H1 (cell line): ENCODE measurements around the gene MIOX. TPM values are rescaled to one million over a fixed set of nuclear protein-coding genes. Genes with fewer than 3 reads are reported as not detected.

ENCODE experiments used
- CTCF ChIA-PET: fragments of 300-600 bp; sonication (Branson Sonifier 250); formaldehyde crosslinking; loops from one replicate; lab custom pipeline; 2021; ENCODE audit not compliant: partially characterized antibody; lab: Charles Lee
- POLR2A ChIA-PET: fragments of 300-600 bp; sonication (Branson Sonifier 250); formaldehyde crosslinking; loops from one replicate; lab custom pipeline; 2021; ENCODE audit warnings: inconsistent platforms; ENCODE audit not compliant: partially characterized antibody; lab: Charles Lee
- DNase-seq, 2 experiments: peaks; one replicate each; pipeline versions ENCODE4 v3.0.0 to v3.0.0-alpha.2; 2010 to 2022; ENCODE audit warnings: low spot score in 2 of 2, low read depth in 1 of 2, mixed read lengths in 1 of 2
- FAIRE-seq: peaks from 2 replicates; lab custom pipeline; 2011; peaks lifted over from hg19 to GRCh38; lab: Jason Lieb, UNC
- H2AFZ ChIP-seq: 2 replicates; pipeline ENCODE4 v1.8.1; 2012; ENCODE audit warnings: low read length, inconsistent platforms
- H2AK5ac ChIP-seq: 2 replicates; pipeline ENCODE4 v1.6.1; 2013; ENCODE audit warnings: low read depth, low read length
- H2BK120ac ChIP-seq: replicated peaks from 2 replicates; pipeline ENCODE3; 2013; ENCODE audit warnings: low read depth, low read length, inconsistent platforms
- H2BK12ac ChIP-seq: 2 replicates; pipeline ENCODE4 v1.6.1; 2013; ENCODE audit warnings: low read depth, low read length
- H2BK15ac ChIP-seq: 2 replicates; pipeline ENCODE4 v1.6.1; 2013; ENCODE audit warnings: low read length
- H2BK20ac ChIP-seq: 2 replicates; pipeline ENCODE4 v1.6.1; 2013; ENCODE audit warnings: low read length
- H2BK5ac ChIP-seq: 2 replicates; pipeline ENCODE4 v1.6.1; 2013; ENCODE audit warnings: low read depth, low read length
- H3K14ac ChIP-seq: 2 replicates; pipeline ENCODE4 v1.6.1; 2013; ENCODE audit warnings: inconsistent platforms; ENCODE audit not compliant: insufficient read length
- H3K18ac ChIP-seq: 2 replicates; pipeline ENCODE4 v1.6.1; 2013; ENCODE audit warnings: low read length; ENCODE audit errors: extremely low read depth
- H3K23ac ChIP-seq: 2 replicates; pipeline ENCODE4 v1.6.1; 2013; ENCODE audit warnings: inconsistent platforms; ENCODE audit not compliant: insufficient read length
- H3K23me2 ChIP-seq: 2 replicates; pipeline ENCODE4 v1.6.1; 2013; ENCODE audit warnings: low read depth, low read length
- H3K27ac ChIP-seq: 2 replicates; pipeline ENCODE4 v1.6.1; 2011; ENCODE audit warnings: low read depth, low read length, inconsistent platforms
- H3K27me3 ChIP-seq, 4 experiments: replicated peaks in 1 of 4; 1 replicate in 1 of 4; 2 replicates in 3 of 4; pipeline versions ENCODE4 v1.6.1 to v1.8.1; 2011 to 2013; ENCODE audit warnings: low read length in 3 of 4, mild to moderate bottlenecking in 3 of 4, inconsistent platforms in 2 of 4, mixed read lengths in 2 of 4, moderate library complexity in 1 of 4; ENCODE audit not compliant: control insufficient read depth in 3 of 4, insufficient read depth in 3 of 4; ENCODE audit errors: extremely low read depth in 1 of 4
- H3K36me3 ChIP-seq, 4 experiments: 2 replicates each; pipeline versions ENCODE4 v1.6.1 to v1.8.1; 2011 to 2013; ENCODE audit warnings: mild to moderate bottlenecking in 4 of 4, low read length in 3 of 4, moderate library complexity in 2 of 4, control low read depth in 1 of 4, inconsistent platforms in 1 of 4; ENCODE audit not compliant: insufficient read depth in 4 of 4, control insufficient read depth in 2 of 4
- H3K4ac ChIP-seq: replicated peaks from 2 replicates; pipeline ENCODE3; 2013; ENCODE audit warnings: low read length, low read depth, mixed read lengths, inconsistent platforms; ENCODE audit not compliant: insufficient read length
- H3K4me1 ChIP-seq, 4 experiments: replicated peaks in 1 of 4; 1 replicate in 1 of 4; 2 replicates in 3 of 4; pipeline versions ENCODE4 v1.6.1 to v1.8.1; 2011 to 2013; ENCODE audit warnings: low read length in 3 of 4, inconsistent platforms in 2 of 4, mixed read lengths in 1 of 4; ENCODE audit not compliant: insufficient read depth in 4 of 4, control insufficient read depth in 3 of 4
- H3K4me2 ChIP-seq, 2 experiments: 2 replicates each; pipeline versions ENCODE4 v1.6.1 to v1.8.1; 2011 to 2013; ENCODE audit warnings: low read depth in 2 of 2, low read length in 2 of 2, control low read depth in 1 of 2, inconsistent platforms in 1 of 2, mild to moderate bottlenecking in 1 of 2; ENCODE audit not compliant: insufficient read depth in 1 of 2
- H3K4me3 ChIP-seq, 4 experiments: fragments of 200-600, 300-600 bp in 1 of 4; sonication (generic), shearing (Covaris generic), sonication (Bioruptor Twin) in 1 of 4; 2 replicates each; pipeline versions ENCODE4 v1.5.1 to v1.8.1; 2011 to 2016; ENCODE audit warnings: low read length in 4 of 4, low read depth in 3 of 4, control low read depth in 2 of 4, inconsistent platforms in 2 of 4, mild to moderate bottlenecking in 2 of 4, mixed read lengths in 1 of 4, moderate library complexity in 1 of 4; ENCODE audit not compliant: insufficient read depth in 2 of 4; ENCODE audit errors: extremely low read depth in 1 of 4
- H3K56ac ChIP-seq: replicated peaks from 2 replicates; pipeline ENCODE3; 2013; ENCODE audit warnings: low read depth, mild to moderate bottlenecking, mixed read lengths, low read length, inconsistent platforms; ENCODE audit not compliant: insufficient read length
- H3K79me1 ChIP-seq: 2 replicates; pipeline ENCODE4 v1.6.1; 2013; ENCODE audit warnings: low read depth, low read length, control low read depth
- H3K79me2 ChIP-seq, 2 experiments: 2 replicates each; pipeline versions ENCODE4 v1.6.1 to v1.8.1; 2012 to 2013; ENCODE audit warnings: low read length in 2 of 2, mild to moderate bottlenecking in 2 of 2, inconsistent platforms in 1 of 2; ENCODE audit not compliant: insufficient read depth in 2 of 2, control insufficient read depth in 1 of 2
- H3K9ac ChIP-seq, 4 experiments: replicated peaks in 1 of 4; 1 replicate in 1 of 4; 2 replicates in 3 of 4; pipeline versions ENCODE4 v1.6.1 to v1.8.1; 2011 to 2013; ENCODE audit warnings: low read depth in 3 of 4, low read length in 3 of 4, control low read depth in 2 of 4, mild to moderate bottlenecking in 2 of 4, moderate library complexity in 2 of 4, inconsistent platforms in 1 of 4; ENCODE audit errors: extremely low read depth in 1 of 4
- H3K9me3 ChIP-seq, 2 experiments: 2 replicates each; pipeline versions ENCODE4 v1.6.1 to v1.8.1; 2012 to 2013; ENCODE audit warnings: mild to moderate bottlenecking in 2 of 2, moderate library complexity in 2 of 2, control low read depth in 1 of 2, inconsistent platforms in 1 of 2, low read depth in 1 of 2, low read length in 1 of 2, mixed read lengths in 1 of 2; ENCODE audit not compliant: insufficient read depth in 2 of 2
- H4K20me1 ChIP-seq, 2 experiments: replicated peaks in 1 of 2; 2 replicates each; pipeline versions ENCODE3 to v1.8.1; 2011 to 2013; ENCODE audit warnings: inconsistent platforms in 2 of 2, low read length in 2 of 2, mild to moderate bottlenecking in 1 of 2; ENCODE audit not compliant: insufficient read depth in 2 of 2, control insufficient read depth in 1 of 2
- H4K5ac ChIP-seq: 2 replicates; pipeline ENCODE4 v1.6.1; 2013; ENCODE audit warnings: low read length, low read depth, mixed read lengths, inconsistent platforms; ENCODE audit not compliant: insufficient read length
- H4K8ac ChIP-seq: 2 replicates; pipeline ENCODE4 v1.8.0; 2013; ENCODE audit warnings: mild to moderate bottlenecking, moderate library complexity, low read length, inconsistent platforms; ENCODE audit not compliant: insufficient read depth; ENCODE audit errors: extremely low read depth
- H4K91ac ChIP-seq: replicated peaks from 2 replicates; pipeline ENCODE3; 2013; ENCODE audit warnings: low read length, mixed read lengths, inconsistent platforms; ENCODE audit not compliant: insufficient read length
- PHF8 ChIP-seq: fragments of 200-600 bp; sonication (generic); conservative IDR thresholded peaks from 2 replicates; pipeline ENCODE4 v1.7.1; 2012; ENCODE audit warnings: low read depth, mild to moderate bottlenecking, inconsistent platforms, low read length, moderate library complexity
- RXRA ChIP-seq: IDR thresholded peaks from 2 replicates; pipeline ENCODE4 v1.6.1; 2011; ENCODE audit warnings: low read depth, mild to moderate bottlenecking, low read length, moderate library complexity; ENCODE audit not compliant: insufficient read depth
- WGBS, 2 experiments: shearing (Covaris generic) in 1 of 2; methylation state at CpG; one replicate each; pipeline versions ENCODE4 v1.1.6 to v1.1.7; 2013 to 2015; ENCODE audit warnings: low lambda C conversion rate in 2 of 2, mixed read lengths in 2 of 2, inconsistent platforms in 1 of 2, low coverage in 1 of 2, missing lambda C conversion rate in 1 of 2; ENCODE audit not compliant: insufficient replicate concordance in 2 of 2, insufficient coverage in 1 of 2, insufficient read length in 1 of 2; ENCODE audit errors: extremely low coverage in 1 of 2, missing lambda C conversion rate in 1 of 2; 5-methylcytosine and 5-hydroxymethylcytosine counted together
- polyA plus RNA-seq, 7 experiments: library from polyadenylated mRNA; depleted of rRNA in 3 of 7; stranded (reverse) in 5 of 7; unstranded in 2 of 7; fragments of >200 nt in 5 of 7; fragments of 200-250 nt in 2 of 7; gene quantifications; 1 replicate in 5 of 7; 2 replicates in 1 of 7; 4 replicates in 1 of 7; pipeline versions ENCODE4 v1.2.1 to v1.2.3, GENCODE V29; 2011 to 2013; ENCODE audit warnings: missing spikeins in 2 of 7, mixed read lengths in 2 of 7
- total RNA-seq: library from RNA; stranded (reverse); fragmentation: NEBNext Ultra II Directional; extraction: Animal tissue kit (Norgen Biotek cat#: 25700); gene quantifications from 2 replicates; pipeline ENCODE4 v1.2.1, GENCODE V29; 2021

MIOX gene
- total and polyA plus RNA-seq, 2 of the 8 experiments (the other 6 are each of a cell fraction or from before 2014, with no cell fraction given): 0.30 to 0.32 TPM

DNA sequence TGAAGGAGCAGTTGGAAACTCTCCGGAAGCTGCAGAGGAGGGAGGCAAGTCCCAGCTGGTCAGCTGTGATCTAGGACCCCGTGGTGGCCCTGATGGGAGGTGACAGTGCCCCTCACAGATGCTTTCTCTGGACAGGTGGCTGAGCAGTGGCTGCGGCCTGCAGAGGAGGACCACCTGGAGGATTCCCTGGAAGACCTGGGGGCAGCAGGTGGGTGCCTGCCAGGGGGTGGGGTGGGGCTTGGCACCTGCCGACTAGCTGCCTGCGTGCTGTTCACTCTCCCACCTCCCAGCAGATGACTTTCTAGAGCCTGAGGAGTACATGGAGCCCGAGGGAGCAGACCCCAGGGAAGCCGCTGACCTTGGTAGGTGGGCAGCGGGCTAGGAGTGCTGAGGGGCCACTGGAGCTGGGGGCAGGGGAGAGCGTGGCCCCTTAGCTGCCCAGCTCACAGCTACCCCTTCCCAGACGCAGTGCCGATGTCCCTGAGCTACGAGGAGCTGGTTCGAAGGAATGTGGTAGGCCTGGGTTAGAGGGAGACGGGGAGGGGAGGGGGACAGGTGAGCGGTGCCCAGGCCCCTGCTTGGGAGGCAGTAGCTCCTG, 35.6 kb downstream of the MIOX start:
- no peak overlapping the region for H3K18ac ChIP-seq
- FAIRE-seq: no peak
- no peak overlapping the region for H2BK5ac ChIP-seq
- H3K14ac ChIP-seq: no peak overlapping the region
- H3K27ac ChIP-seq: no peak overlapping the region
- no peak overlapping the region for H2BK20ac ChIP-seq
- no peak overlapping the region for H2BK12ac ChIP-seq
- no peak overlapping the region for H3K23ac ChIP-seq
- POLR2A ChIA-PET: interaction anchor here (1.0 to 1.7 kb wide), 2 partner anchors 14 to 56 kb away, joined by 3 to 9 read pairs; partner anchors contain the start of genes LMF2 and NCAPH2
- H3K4me3 ChIP-seq: no peak overlapping the region
- no peak overlapping the region for H4K91ac ChIP-seq
- H3K9me3 ChIP-seq: no peaks in the 10 kb centered on the region
- H4K20me1 ChIP-seq: peaks cover 4 to 18% of the 10 kb centered on the region in 2 experiments
- H4K8ac ChIP-seq: no peak overlapping the region
- no peak overlapping the region for H3K4me2 ChIP-seq
- CTCF ChIA-PET: interaction anchor here (0.6 to 1.5 kb wide), 7 partner anchors 13 to 798 kb away, joined by 3 to 4 read pairs (median 3); no protein-coding TSS in a partner anchor
- H3K79me1 ChIP-seq: no peaks in the 10 kb centered on the region
- H2BK120ac ChIP-seq: no peak overlapping the region
- H4K5ac ChIP-seq: no peak overlapping the region
- H3K56ac ChIP-seq: no peak overlapping the region
- H3K79me2 ChIP-seq: no peaks in the 10 kb centered on the region
- no peak overlapping the region for H2AFZ ChIP-seq
- H3K23me2 ChIP-seq: peaks cover 17% of the 10 kb centered on the region; the same call in 1 of the 2 replicates
- no peak overlapping the region for H3K9ac ChIP-seq
- no peak overlapping the region for H2AK5ac ChIP-seq
- peaks cover 0 to 7% (median 3%) of the 10 kb centered on the region in 4 experiments; a peak in 4 of 7 replicates for H3K27me3 ChIP-seq
- H3K4ac ChIP-seq: no peak overlapping the region
- H2BK15ac ChIP-seq: no peak overlapping the region
- peaks cover 0 to 9% (median 5%) of the 10 kb centered on the region in 4 experiments; a peak in 5 of 7 replicates for H3K4me1 ChIP-seq
- WGBS, 2 experiments: 87% methylated on average over 11 of the region's 15 CpGs; no CpG with 5 or more reads in 1 of the 2 experiments
- peaks cover 4 to 25% (median 19%) of the 10 kb centered on the region in 4 experiments; a peak in 7 of 8 replicates for H3K36me3 ChIP-seq
- DNase-seq: no peak
- TF ChIP-seq PHF8 (no peak), RXRA (no peak)
